ENCODE measurements around the gene ALCAM.
"Not testable (repeated sequence)": the region's sequence is repeated elsewhere in the genome, so short reads cannot be mapped to it uniquely, and the experiment has no call there.

ALCAM gene

GRCh38 chr3:105603516-105603915, 236.8 kb downstream of the ALCAM start:
- not testable (repeated sequence) for H3K9me3 Mint-ChIP-seq; ATAC-seq (replicated peaks); H3K4me1 Mint-ChIP-seq (ENCODE audit: low read depth in 2 of 2); H3K27me3 Mint-ChIP-seq; H3K4me3 Mint-ChIP-seq; DNase-seq; H3K36me3 Mint-ChIP-seq (ENCODE audit: insufficient read depth); H3K27ac Mint-ChIP-seq

DNA sequence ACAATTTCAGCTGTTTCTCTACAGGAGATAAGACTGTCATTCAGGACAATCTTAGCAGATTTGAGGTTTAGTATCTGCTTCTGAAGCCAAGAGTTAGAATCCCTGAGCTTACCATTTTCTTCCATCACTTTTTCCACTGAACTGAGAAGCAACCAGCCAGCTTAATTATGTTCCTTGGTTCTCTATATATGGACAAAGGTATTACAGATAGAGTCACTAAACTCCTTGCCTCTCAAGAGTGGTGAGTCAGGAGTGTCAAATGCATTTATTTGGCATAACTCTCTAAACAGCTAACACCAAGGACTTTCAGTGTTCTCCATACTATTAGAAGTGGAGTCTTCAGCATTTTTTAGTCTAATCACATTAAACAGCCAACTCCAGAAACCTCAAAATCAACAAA, 239.3 kb downstream of the ALCAM start:
- no peak for ATAC-seq (replicated peaks)
- H3K9me3 Mint-ChIP-seq, result no peaks in the 10 kb centered on the region
- no peaks in the 10 kb centered on the region for H3K4me1 Mint-ChIP-seq (ENCODE audit: low read depth in 2 of 2)
- H3K27me3 Mint-ChIP-seq, result no peaks in the 10 kb centered on the region
- H3K36me3 Mint-ChIP-seq (ENCODE audit: insufficient read depth), result no peaks in the 10 kb centered on the region
- no peak for DNase-seq
- no peak overlapping the region for H3K4me3 Mint-ChIP-seq
- H3K27ac Mint-ChIP-seq, result no peak overlapping the region

GRCh38 chr3:105608623-105609022, 241.9 kb downstream of the ALCAM start:
- Mint-ChIP-seq H3K4me3 (no peak overlapping the region), H3K36me3 (ENCODE audit: insufficient read depth) (no peaks in the 10 kb centered on the region), H3K4me1 (ENCODE audit: low read depth in 2 of 2) (no peaks in the 10 kb centered on the region), H3K27ac (no peak overlapping the region), H3K27me3 (no peaks in the 10 kb centered on the region), H3K9me3 (no peaks in the 10 kb centered on the region)
- ATAC-seq (replicated peaks), result no peak
- DNase-seq, result no peak

DNA sequence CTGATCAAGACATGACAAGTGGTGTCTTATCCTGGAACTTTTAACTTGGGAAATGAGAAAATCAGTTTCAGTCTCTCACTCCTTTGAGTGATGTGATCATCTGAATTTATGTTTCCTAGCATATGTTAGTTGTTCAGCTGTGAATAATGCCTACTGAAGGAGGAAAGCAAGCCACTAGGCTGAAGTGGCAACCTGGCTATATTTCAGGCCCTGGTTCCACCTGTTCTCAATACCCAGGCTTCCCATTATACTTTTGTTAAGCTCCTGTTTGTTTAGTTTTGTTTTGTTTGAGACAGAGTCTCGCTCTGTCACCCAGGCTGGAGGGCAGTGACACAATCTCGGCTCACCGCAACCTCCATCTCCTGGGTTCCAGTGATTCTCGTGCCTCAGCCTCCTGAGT, 243.8 kb downstream of the ALCAM start:
- Mint-ChIP-seq H3K4me1 (ENCODE audit: low read depth in 2 of 2) (no peaks in the 10 kb centered on the region), H3K27ac (no peak overlapping the region), H3K4me3 (no peak overlapping the region), H3K36me3 (ENCODE audit: insufficient read depth) (no peaks in the 10 kb centered on the region), H3K27me3 (no peaks in the 10 kb centered on the region), H3K9me3 (no peaks in the 10 kb centered on the region)
- DNase-seq (no peak), ATAC-seq (replicated peaks) (no peak)

GRCh38 chr3:105611304-105612192, 244.8 kb downstream of the ALCAM start:
- Mint-ChIP-seq H3K36me3 (ENCODE audit: insufficient read depth) (no peaks in the 10 kb centered on the region), H3K4me1 (ENCODE audit: low read depth in 2 of 2) (no peaks in the 10 kb centered on the region), H3K27ac (no peak overlapping the region), H3K9me3 (no peaks in the 10 kb centered on the region), H3K4me3 (no peak overlapping the region), H3K27me3 (no peaks in the 10 kb centered on the region)
- no peak for DNase-seq
- no peak for ATAC-seq (replicated peaks)

DNA sequence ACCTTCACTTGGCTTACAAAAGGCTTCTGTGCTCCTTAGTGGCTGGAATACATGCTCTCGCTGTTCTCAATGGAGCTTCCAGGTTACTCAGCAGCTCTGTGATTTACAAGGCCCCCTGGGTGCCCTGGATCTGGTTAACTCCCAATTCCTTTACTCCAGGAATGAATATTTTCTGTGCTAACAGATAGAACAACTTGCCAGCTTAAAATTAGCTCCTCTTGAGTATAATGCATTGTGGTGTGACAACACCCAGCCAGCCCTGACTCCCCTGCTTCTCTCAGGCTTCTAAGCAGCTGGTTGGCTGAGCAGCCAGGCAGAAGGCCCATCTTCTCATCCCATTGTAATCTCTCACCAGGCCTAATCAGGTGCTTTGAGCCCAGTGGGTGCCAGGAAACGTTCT, 246.4 kb downstream of the ALCAM start:
- H3K36me3 Mint-ChIP-seq (ENCODE audit: insufficient read depth), result no peaks in the 10 kb centered on the region
- no peaks in the 10 kb centered on the region for H3K4me1 Mint-ChIP-seq (ENCODE audit: low read depth in 2 of 2)
- no peak overlapping the region for H3K27ac Mint-ChIP-seq
- no peaks in the 10 kb centered on the region for H3K9me3 Mint-ChIP-seq
- no peak for DNase-seq
- no peak for ATAC-seq (replicated peaks)
- H3K27me3 Mint-ChIP-seq, result no peaks in the 10 kb centered on the region
- no peak overlapping the region for H3K4me3 Mint-ChIP-seq

- Mint-ChIP-seq H3K27me3 (no peaks in the 10 kb centered on the region), H3K27ac (no peak overlapping the region), H3K4me3 (no peak overlapping the region), H3K36me3 (ENCODE audit: insufficient read depth) (no peaks in the 10 kb centered on the region), H3K9me3 (no peaks in the 10 kb centered on the region), H3K4me1 (ENCODE audit: low read depth in 2 of 2) (no peaks in the 10 kb centered on the region)
- ATAC-seq (replicated peaks) (no peak), DNase-seq (no peak)
These were observed 247.8 kb downstream of the ALCAM start for GRCh38 chr3:105614288-105615030.

GRCh38 chr3:105615814-105616213, 249.1 kb downstream of the ALCAM start:
- ATAC-seq (replicated peaks) (no peak), DNase-seq (no peak)
- Mint-ChIP-seq H3K27me3 (no peaks in the 10 kb centered on the region), H3K9me3 (no peaks in the 10 kb centered on the region), H3K4me1 (ENCODE audit: low read depth in 2 of 2) (no peaks in the 10 kb centered on the region), H3K36me3 (ENCODE audit: insufficient read depth) (no peaks in the 10 kb centered on the region), H3K27ac (no peak overlapping the region), H3K4me3 (no peak overlapping the region)

- Mint-ChIP-seq H3K4me3 (no peak overlapping the region), H3K27me3 (no peaks in the 10 kb centered on the region), H3K4me1 (ENCODE audit: low read depth in 2 of 2) (no peaks in the 10 kb centered on the region), H3K9me3 (no peaks in the 10 kb centered on the region), H3K27ac (no peak overlapping the region), H3K36me3 (ENCODE audit: insufficient read depth) (no peaks in the 10 kb centered on the region)
- DNase-seq, result no peak
- no peak for ATAC-seq (replicated peaks)
These were observed 249.8 kb downstream of the ALCAM start for GRCh38 chr3:105616374-105617121.

GRCh38 chr3:105618556-105618955, 251.8 kb downstream of the ALCAM start:
- ATAC-seq (replicated peaks), result no peak
- no peak for DNase-seq
- no peaks in the 10 kb centered on the region for H3K9me3 Mint-ChIP-seq
- H3K4me1 Mint-ChIP-seq (ENCODE audit: low read depth in 2 of 2), result no peaks in the 10 kb centered on the region
- no peaks in the 10 kb centered on the region for H3K27me3 Mint-ChIP-seq
- H3K27ac Mint-ChIP-seq, result no peak overlapping the region
- H3K4me3 Mint-ChIP-seq, result no peak overlapping the region
- no peaks in the 10 kb centered on the region for H3K36me3 Mint-ChIP-seq (ENCODE audit: insufficient read depth)

- H3K36me3 Mint-ChIP-seq (ENCODE audit: insufficient read depth), result no peaks in the 10 kb centered on the region
- no peak for ATAC-seq (replicated peaks)
- DNase-seq, result no peak
- no peak overlapping the region for H3K4me3 Mint-ChIP-seq
- no peaks in the 10 kb centered on the region for H3K4me1 Mint-ChIP-seq (ENCODE audit: low read depth in 2 of 2)
- H3K9me3 Mint-ChIP-seq, result no peaks in the 10 kb centered on the region
- H3K27me3 Mint-ChIP-seq, result no peaks in the 10 kb centered on the region
- H3K27ac Mint-ChIP-seq, result no peak overlapping the region
These were observed 252.9 kb downstream of the ALCAM start for GRCh38 chr3:105619651-105620050.

DNA sequence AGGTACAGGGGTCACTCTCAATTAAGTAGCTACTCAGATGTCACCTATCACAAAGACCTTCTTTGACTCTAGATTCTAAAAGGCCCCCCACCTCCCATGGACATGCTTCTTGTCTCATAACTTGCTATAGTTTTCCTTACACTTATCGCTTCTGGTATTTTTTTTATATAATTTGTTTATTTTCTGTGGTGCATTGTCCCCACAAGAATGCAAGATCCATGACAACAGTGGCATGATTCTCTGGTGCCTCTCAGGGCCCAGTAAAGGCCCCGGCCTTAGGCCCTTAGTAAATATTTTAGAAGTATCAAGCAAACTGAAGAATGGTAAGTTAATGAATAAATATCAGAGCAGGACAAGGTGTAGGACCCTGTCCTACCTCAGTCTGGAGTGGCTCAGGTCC, 253.5 kb downstream of the ALCAM start:
- Mint-ChIP-seq H3K36me3 (ENCODE audit: insufficient read depth) (no peaks in the 10 kb centered on the region), H3K27me3 (no peaks in the 10 kb centered on the region), H3K27ac (no peak overlapping the region), H3K4me3 (no peak overlapping the region), H3K4me1 (ENCODE audit: low read depth in 2 of 2) (no peaks in the 10 kb centered on the region), H3K9me3 (no peaks in the 10 kb centered on the region)
- no peak for ATAC-seq (replicated peaks)
- DNase-seq, result no peak

DNA sequence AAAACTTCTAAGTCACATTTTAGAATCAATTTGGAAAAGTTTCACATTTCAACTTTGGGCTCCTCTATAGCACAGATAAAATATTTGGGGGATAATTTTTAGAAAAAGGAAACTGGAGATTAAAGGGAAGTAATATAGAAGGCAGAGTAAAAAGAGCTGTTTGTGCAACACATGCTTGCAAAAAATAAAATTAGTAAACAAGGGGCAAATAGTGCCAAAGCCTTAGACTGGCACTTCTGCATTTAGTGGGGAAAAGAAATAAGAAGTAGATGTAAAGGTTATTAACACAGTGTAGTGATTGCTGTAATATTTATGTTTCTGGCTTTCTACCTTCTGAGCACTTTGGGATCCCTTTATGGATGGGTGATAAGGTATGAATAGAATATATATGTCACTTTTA, 255.5 kb downstream of the ALCAM start:
- Mint-ChIP-seq H3K4me1 (ENCODE audit: low read depth in 2 of 2) (no peaks in the 10 kb centered on the region), H3K27me3 (no peaks in the 10 kb centered on the region), H3K36me3 (ENCODE audit: insufficient read depth) (no peaks in the 10 kb centered on the region), H3K27ac (no peak overlapping the region), H3K9me3 (no peaks in the 10 kb centered on the region), H3K4me3 (no peak overlapping the region)
- DNase-seq (no peak), ATAC-seq (replicated peaks) (no peak)
